ENCODE measurements around the gene EPN2. TPM values are rescaled to one million over a fixed set of nuclear protein-coding genes. Genes with fewer than 3 reads are reported as not detected.

The EPN2 gene
- total RNA-seq, 4 donors from 2014 or later, result 18.9 to 31.8 (median 26.2) TPM

DNA sequence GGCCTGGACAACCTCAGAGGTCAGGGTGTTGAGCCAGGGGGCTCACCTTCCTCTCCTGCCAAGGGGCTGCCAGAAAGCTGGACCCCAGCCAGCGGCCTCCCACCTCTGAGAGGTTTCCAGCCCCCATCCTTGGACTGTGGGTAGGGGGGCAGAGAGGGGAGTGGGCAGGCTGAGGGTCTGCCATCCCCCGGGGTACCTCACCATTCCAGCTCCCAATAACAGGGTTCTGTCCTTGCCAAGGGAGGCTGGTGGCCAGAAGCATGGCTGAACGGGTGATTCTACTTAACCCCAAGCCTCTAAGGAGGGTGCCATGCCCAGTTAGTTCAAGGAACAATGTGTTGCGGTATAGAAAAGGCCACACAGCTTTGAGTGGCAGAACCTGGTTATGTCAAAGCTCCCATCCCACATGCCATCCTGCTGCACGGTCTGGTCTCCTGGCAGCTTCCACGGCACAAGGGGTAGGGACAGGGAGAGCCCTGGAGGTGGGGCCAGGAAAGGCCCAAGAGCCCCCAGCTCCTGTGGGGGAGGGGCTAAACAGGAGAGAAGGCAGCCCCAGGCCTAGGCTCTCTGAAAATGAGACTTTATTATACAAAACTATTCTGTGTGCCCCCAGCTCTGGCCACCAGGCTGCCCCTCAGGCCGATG, 105.6 kb downstream of the EPN2 start:
- Histone ChIP-seq H3K9me3 (no peaks in the 10 kb centered on the region), H3K4me3 (no peak overlapping the region), H3K4me1 (peaks cover 30 to 32% of the 10 kb centered on the region in 2 donors), H3K36me3 (no peaks in the 10 kb centered on the region), H3K27ac (no peak overlapping the region), H3K27me3 (no peaks in the 10 kb centered on the region)
- TF ChIP-seq POLR2A (IDR thresholded peaks at IDR 0.05), result no peak
- TF ChIP-seq, protein P1, sequence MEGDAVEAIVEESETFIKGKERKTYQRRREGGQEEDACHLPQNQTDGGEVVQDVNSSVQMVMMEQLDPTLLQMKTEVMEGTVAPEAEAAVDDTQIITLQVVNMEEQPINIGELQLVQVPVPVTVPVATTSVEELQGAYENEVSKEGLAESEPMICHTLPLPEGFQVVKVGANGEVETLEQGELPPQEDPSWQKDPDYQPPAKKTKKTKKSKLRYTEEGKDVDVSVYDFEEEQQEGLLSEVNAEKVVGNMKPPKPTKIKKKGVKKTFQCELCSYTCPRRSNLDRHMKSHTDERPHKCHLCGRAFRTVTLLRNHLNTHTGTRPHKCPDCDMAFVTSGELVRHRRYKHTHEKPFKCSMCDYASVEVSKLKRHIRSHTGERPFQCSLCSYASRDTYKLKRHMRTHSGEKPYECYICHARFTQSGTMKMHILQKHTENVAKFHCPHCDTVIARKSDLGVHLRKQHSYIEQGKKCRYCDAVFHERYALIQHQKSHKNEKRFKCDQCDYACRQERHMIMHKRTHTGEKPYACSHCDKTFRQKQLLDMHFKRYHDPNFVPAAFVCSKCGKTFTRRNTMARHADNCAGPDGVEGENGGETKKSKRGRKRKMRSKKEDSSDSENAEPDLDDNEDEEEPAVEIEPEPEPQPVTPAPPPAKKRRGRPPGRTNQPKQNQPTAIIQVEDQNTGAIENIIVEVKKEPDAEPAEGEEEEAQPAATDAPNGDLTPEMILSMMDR (IDR thresholded peaks at IDR 0.05 in 4 of 5, conservative IDR thresholded peaks at IDR 0.05 in 1 of 5), result no peak
- no peak for ATAC-seq
- in situ Hi-C loops (cut with MboI; ENCODE audit: low sequenced_read_pairs in 4 of 4) (no loop called here), intact Hi-C loops (cut with DNase I; ENCODE audit: low total_unique reads) (no loop called here)
- DNase-seq, result no peak

DNA sequence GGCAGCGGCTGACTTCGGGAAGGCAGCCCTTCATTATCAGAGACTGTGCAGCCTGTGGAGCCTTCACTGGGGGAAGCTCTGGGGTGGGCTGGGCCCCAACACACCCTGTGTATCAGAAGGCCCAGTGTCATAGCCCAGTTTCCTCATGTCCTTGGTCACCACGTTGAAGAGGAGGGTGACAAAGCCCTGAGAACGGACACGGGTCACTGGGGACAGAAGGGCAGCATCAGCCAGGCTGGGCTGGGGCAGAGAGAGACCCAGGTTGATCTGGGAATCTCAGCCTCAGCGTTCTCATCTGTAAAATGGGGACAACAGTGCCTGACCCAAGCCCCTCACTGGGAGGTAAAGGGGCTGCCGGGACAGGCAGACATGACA, 106.1 kb downstream of the EPN2 start:
- Histone ChIP-seq H3K4me1 (peaks cover 27 to 28% of the 10 kb centered on the region in 2 donors), H3K27me3 (no peaks in the 10 kb centered on the region), H3K36me3 (no peaks in the 10 kb centered on the region), H3K9me3 (no peaks in the 10 kb centered on the region), H3K4me3 (no peak overlapping the region), H3K27ac (no peak overlapping the region)
- intact Hi-C loops (cut with DNase I; ENCODE audit: low total_unique reads), result no loop called here
- in situ Hi-C loops (cut with MboI; ENCODE audit: low sequenced_read_pairs in 4 of 4), result no loop called here
- ATAC-seq (no peak), DNase-seq (no peak)
- TF ChIP-seq POLR2A (IDR thresholded peaks at IDR 0.05), result no peak
- TF ChIP-seq, protein P1 (IDR thresholded peaks at IDR 0.05 in 4 of 5, conservative IDR thresholded peaks at IDR 0.05 in 1 of 5), result no peak

DNA sequence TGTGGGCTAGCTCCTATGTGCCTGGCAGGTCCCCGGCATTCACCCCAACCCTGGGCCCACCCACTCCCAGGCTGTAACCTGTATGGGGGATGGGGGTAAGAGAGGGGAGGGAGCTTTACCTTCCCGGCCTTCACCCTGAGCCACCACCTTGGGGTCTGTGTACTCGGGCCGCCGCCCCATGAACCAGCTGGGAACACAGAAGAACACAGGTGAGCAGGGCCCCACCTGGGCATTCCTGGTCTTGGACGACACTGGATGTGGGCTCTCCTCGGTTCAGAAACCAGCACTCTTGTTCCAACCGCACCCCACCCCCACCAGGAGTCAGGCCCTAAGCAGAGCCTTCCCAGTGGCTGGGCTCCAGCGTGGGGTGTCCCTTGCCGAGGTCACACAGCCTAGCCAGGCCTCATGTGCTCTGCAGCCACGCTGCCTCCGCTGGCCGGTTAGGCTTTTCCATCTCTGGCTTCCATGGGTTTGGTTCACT, 106.5 kb downstream of the EPN2 start:
- ATAC-seq, result no peak
- H3K27me3 ChIP-seq, result no peaks in the 10 kb centered on the region
- intact Hi-C loops (cut with DNase I; ENCODE audit: low total_unique reads), result no loop called here
- H3K36me3 ChIP-seq, result no peaks in the 10 kb centered on the region
- no peaks in the 10 kb centered on the region for H3K9me3 ChIP-seq
- no peak overlapping the region for H3K4me3 ChIP-seq
- TF ChIP-seq, protein P1 (IDR thresholded peaks at IDR 0.05 in 4 of 5, conservative IDR thresholded peaks at IDR 0.05 in 1 of 5), result no peak
- TF ChIP-seq POLR2A (IDR thresholded peaks at IDR 0.05), result no peak
- in situ Hi-C loops (cut with MboI; ENCODE audit: low sequenced_read_pairs in 4 of 4), result no loop called here
- peaks cover 22 to 27% of the 10 kb centered on the region in 2 donors for H3K4me1 ChIP-seq
- no peak overlapping the region for H3K27ac ChIP-seq
- DNase-seq, result no peak

- ATAC-seq, result no peak
- H3K9me3 ChIP-seq, result no peaks in the 10 kb centered on the region
- TF ChIP-seq, protein P1 (IDR thresholded peaks at IDR 0.05 in 4 of 5, conservative IDR thresholded peaks at IDR 0.05 in 1 of 5), result no peak
- no peak for TF ChIP-seq POLR2A (IDR thresholded peaks at IDR 0.05)
- H3K36me3 ChIP-seq, result no peaks in the 10 kb centered on the region
- no peak overlapping the region for H3K27ac ChIP-seq
- peaks cover 22 to 27% of the 10 kb centered on the region in 2 donors for H3K4me1 ChIP-seq
- H3K4me3 ChIP-seq, result no peak overlapping the region
- H3K27me3 ChIP-seq, result no peaks in the 10 kb centered on the region
- DNase-seq, result no peak
- intact Hi-C loops (cut with DNase I; ENCODE audit: low total_unique reads) (no loop called here), in situ Hi-C loops (cut with MboI; ENCODE audit: low sequenced_read_pairs in 4 of 4) (no loop called here)
Observed at GRCh38 chr17:19344311-19345066, 107.3 kb downstream of the EPN2 start.
